H1 (cell line): ENCODE data around the gene GTF3C2. TPM values are rescaled to one million over a fixed set of nuclear protein-coding genes. Genes with fewer than 3 reads are reported as not detected.

Experiments used
- CTCF ChIA-PET: fragments of 300-600 bp; sonication (Branson Sonifier 250); formaldehyde crosslinking; loops from one replicate; lab custom pipeline; 2021; ENCODE audit not compliant: partially characterized antibody; lab: Charles Lee
- POLR2A ChIA-PET: fragments of 300-600 bp; sonication (Branson Sonifier 250); formaldehyde crosslinking; loops from one replicate; lab custom pipeline; 2021; ENCODE audit warnings: inconsistent platforms; ENCODE audit not compliant: partially characterized antibody; lab: Charles Lee
- DNase-seq, 2 experiments: peaks; one replicate each; pipeline versions ENCODE4 v3.0.0 to v3.0.0-alpha.2; 2010 to 2022; ENCODE audit warnings: low spot score in 2 of 2, low read depth in 1 of 2, mixed read lengths in 1 of 2
- FAIRE-seq: peaks from 2 replicates; lab custom pipeline; 2011; peaks lifted over from hg19 to GRCh38; lab: Jason Lieb, UNC
- H2AFZ ChIP-seq: 2 replicates; pipeline ENCODE4 v1.8.1; 2012; ENCODE audit warnings: low read length, inconsistent platforms
- H2AK5ac ChIP-seq: 2 replicates; pipeline ENCODE4 v1.6.1; 2013; ENCODE audit warnings: low read depth, low read length
- H2BK120ac ChIP-seq: replicated peaks from 2 replicates; pipeline ENCODE3; 2013; ENCODE audit warnings: low read depth, low read length, inconsistent platforms
- H2BK12ac ChIP-seq: 2 replicates; pipeline ENCODE4 v1.6.1; 2013; ENCODE audit warnings: low read depth, low read length
- H2BK15ac ChIP-seq: 2 replicates; pipeline ENCODE4 v1.6.1; 2013; ENCODE audit warnings: low read length
- H2BK20ac ChIP-seq: 2 replicates; pipeline ENCODE4 v1.6.1; 2013; ENCODE audit warnings: low read length
- H2BK5ac ChIP-seq: 2 replicates; pipeline ENCODE4 v1.6.1; 2013; ENCODE audit warnings: low read depth, low read length
- H3K14ac ChIP-seq: 2 replicates; pipeline ENCODE4 v1.6.1; 2013; ENCODE audit warnings: inconsistent platforms; ENCODE audit not compliant: insufficient read length
- H3K18ac ChIP-seq: 2 replicates; pipeline ENCODE4 v1.6.1; 2013; ENCODE audit warnings: low read length; ENCODE audit errors: extremely low read depth
- H3K23ac ChIP-seq: 2 replicates; pipeline ENCODE4 v1.6.1; 2013; ENCODE audit warnings: inconsistent platforms; ENCODE audit not compliant: insufficient read length
- H3K23me2 ChIP-seq: 2 replicates; pipeline ENCODE4 v1.6.1; 2013; ENCODE audit warnings: low read depth, low read length
- H3K27ac ChIP-seq: 2 replicates; pipeline ENCODE4 v1.6.1; 2011; ENCODE audit warnings: low read depth, low read length, inconsistent platforms
- H3K27me3 ChIP-seq, 4 experiments: replicated peaks in 1 of 4; 1 replicate in 1 of 4; 2 replicates in 3 of 4; pipeline versions ENCODE4 v1.6.1 to v1.8.1; 2011 to 2013; ENCODE audit warnings: low read length in 3 of 4, mild to moderate bottlenecking in 3 of 4, inconsistent platforms in 2 of 4, mixed read lengths in 2 of 4, moderate library complexity in 1 of 4; ENCODE audit not compliant: control insufficient read depth in 3 of 4, insufficient read depth in 3 of 4; ENCODE audit errors: extremely low read depth in 1 of 4
- H3K36me3 ChIP-seq, 4 experiments: 2 replicates each; pipeline versions ENCODE4 v1.6.1 to v1.8.1; 2011 to 2013; ENCODE audit warnings: mild to moderate bottlenecking in 4 of 4, low read length in 3 of 4, moderate library complexity in 2 of 4, control low read depth in 1 of 4, inconsistent platforms in 1 of 4; ENCODE audit not compliant: insufficient read depth in 4 of 4, control insufficient read depth in 2 of 4
- H3K4ac ChIP-seq: replicated peaks from 2 replicates; pipeline ENCODE3; 2013; ENCODE audit warnings: low read length, low read depth, mixed read lengths, inconsistent platforms; ENCODE audit not compliant: insufficient read length
- H3K4me1 ChIP-seq, 4 experiments: replicated peaks in 1 of 4; 1 replicate in 1 of 4; 2 replicates in 3 of 4; pipeline versions ENCODE4 v1.6.1 to v1.8.1; 2011 to 2013; ENCODE audit warnings: low read length in 3 of 4, inconsistent platforms in 2 of 4, mixed read lengths in 1 of 4; ENCODE audit not compliant: insufficient read depth in 4 of 4, control insufficient read depth in 3 of 4
- H3K4me2 ChIP-seq, 2 experiments: 2 replicates each; pipeline versions ENCODE4 v1.6.1 to v1.8.1; 2011 to 2013; ENCODE audit warnings: low read depth in 2 of 2, low read length in 2 of 2, control low read depth in 1 of 2, inconsistent platforms in 1 of 2, mild to moderate bottlenecking in 1 of 2; ENCODE audit not compliant: insufficient read depth in 1 of 2
- H3K4me3 ChIP-seq, 4 experiments: fragments of 200-600, 300-600 bp in 1 of 4; sonication (generic), shearing (Covaris generic), sonication (Bioruptor Twin) in 1 of 4; 2 replicates each; pipeline versions ENCODE4 v1.5.1 to v1.8.1; 2011 to 2016; ENCODE audit warnings: low read length in 4 of 4, low read depth in 3 of 4, control low read depth in 2 of 4, inconsistent platforms in 2 of 4, mild to moderate bottlenecking in 2 of 4, mixed read lengths in 1 of 4, moderate library complexity in 1 of 4; ENCODE audit not compliant: insufficient read depth in 2 of 4; ENCODE audit errors: extremely low read depth in 1 of 4
- H3K56ac ChIP-seq: replicated peaks from 2 replicates; pipeline ENCODE3; 2013; ENCODE audit warnings: low read depth, mild to moderate bottlenecking, mixed read lengths, low read length, inconsistent platforms; ENCODE audit not compliant: insufficient read length
- H3K79me1 ChIP-seq: 2 replicates; pipeline ENCODE4 v1.6.1; 2013; ENCODE audit warnings: low read depth, low read length, control low read depth
- H3K79me2 ChIP-seq, 2 experiments: 2 replicates each; pipeline versions ENCODE4 v1.6.1 to v1.8.1; 2012 to 2013; ENCODE audit warnings: low read length in 2 of 2, mild to moderate bottlenecking in 2 of 2, inconsistent platforms in 1 of 2; ENCODE audit not compliant: insufficient read depth in 2 of 2, control insufficient read depth in 1 of 2
- H3K9ac ChIP-seq, 4 experiments: replicated peaks in 1 of 4; 1 replicate in 1 of 4; 2 replicates in 3 of 4; pipeline versions ENCODE4 v1.6.1 to v1.8.1; 2011 to 2013; ENCODE audit warnings: low read depth in 3 of 4, low read length in 3 of 4, control low read depth in 2 of 4, mild to moderate bottlenecking in 2 of 4, moderate library complexity in 2 of 4, inconsistent platforms in 1 of 4; ENCODE audit errors: extremely low read depth in 1 of 4
- H3K9me3 ChIP-seq, 2 experiments: 2 replicates each; pipeline versions ENCODE4 v1.6.1 to v1.8.1; 2012 to 2013; ENCODE audit warnings: mild to moderate bottlenecking in 2 of 2, moderate library complexity in 2 of 2, control low read depth in 1 of 2, inconsistent platforms in 1 of 2, low read depth in 1 of 2, low read length in 1 of 2, mixed read lengths in 1 of 2; ENCODE audit not compliant: insufficient read depth in 2 of 2
- H4K20me1 ChIP-seq, 2 experiments: replicated peaks in 1 of 2; 2 replicates each; pipeline versions ENCODE3 to v1.8.1; 2011 to 2013; ENCODE audit warnings: inconsistent platforms in 2 of 2, low read length in 2 of 2, mild to moderate bottlenecking in 1 of 2; ENCODE audit not compliant: insufficient read depth in 2 of 2, control insufficient read depth in 1 of 2
- H4K5ac ChIP-seq: 2 replicates; pipeline ENCODE4 v1.6.1; 2013; ENCODE audit warnings: low read length, low read depth, mixed read lengths, inconsistent platforms; ENCODE audit not compliant: insufficient read length
- H4K8ac ChIP-seq: 2 replicates; pipeline ENCODE4 v1.8.0; 2013; ENCODE audit warnings: mild to moderate bottlenecking, moderate library complexity, low read length, inconsistent platforms; ENCODE audit not compliant: insufficient read depth; ENCODE audit errors: extremely low read depth
- H4K91ac ChIP-seq: replicated peaks from 2 replicates; pipeline ENCODE3; 2013; ENCODE audit warnings: low read length, mixed read lengths, inconsistent platforms; ENCODE audit not compliant: insufficient read length
- GABPA ChIP-seq: IDR thresholded peaks from 2 replicates; pipeline ENCODE4 v1.6.1; 2011; ENCODE audit warnings: mild to moderate bottlenecking, low read length, moderate library complexity, borderline replicate concordance; ENCODE audit not compliant: insufficient read depth
- HDAC2 ChIP-seq, 2 experiments: fragments of 300-600 bp in 1 of 2; sonication (generic) in 1 of 2; IDR thresholded peaks; 2 replicates each; pipeline ENCODE4 v1.6.1; 2011 to 2012; ENCODE audit warnings: low read depth in 2 of 2, low read length in 2 of 2, mild to moderate bottlenecking in 2 of 2, moderate library complexity in 2 of 2, borderline replicate concordance in 1 of 2, inconsistent platforms in 1 of 2
- PHF8 ChIP-seq: fragments of 200-600 bp; sonication (generic); conservative IDR thresholded peaks from 2 replicates; pipeline ENCODE4 v1.7.1; 2012; ENCODE audit warnings: low read depth, mild to moderate bottlenecking, inconsistent platforms, low read length, moderate library complexity
- WGBS, 2 experiments: shearing (Covaris generic) in 1 of 2; methylation state at CpG; one replicate each; pipeline versions ENCODE4 v1.1.6 to v1.1.7; 2013 to 2015; ENCODE audit warnings: low lambda C conversion rate in 2 of 2, mixed read lengths in 2 of 2, inconsistent platforms in 1 of 2, low coverage in 1 of 2, missing lambda C conversion rate in 1 of 2; ENCODE audit not compliant: insufficient replicate concordance in 2 of 2, insufficient coverage in 1 of 2, insufficient read length in 1 of 2; ENCODE audit errors: extremely low coverage in 1 of 2, missing lambda C conversion rate in 1 of 2; 5-methylcytosine and 5-hydroxymethylcytosine counted together
- polyA plus RNA-seq, 7 experiments: library from polyadenylated mRNA; depleted of rRNA in 3 of 7; stranded (reverse) in 5 of 7; unstranded in 2 of 7; fragments of >200 nt in 5 of 7; fragments of 200-250 nt in 2 of 7; gene quantifications; 1 replicate in 5 of 7; 2 replicates in 1 of 7; 4 replicates in 1 of 7; pipeline versions ENCODE4 v1.2.1 to v1.2.3, GENCODE V29; 2011 to 2013; ENCODE audit warnings: missing spikeins in 2 of 7, mixed read lengths in 2 of 7
- total RNA-seq: library from RNA; stranded (reverse); fragmentation: NEBNext Ultra II Directional; extraction: Animal tissue kit (Norgen Biotek cat#: 25700); gene quantifications from 2 replicates; pipeline ENCODE4 v1.2.1, GENCODE V29; 2021

The GTF3C2 gene
- total and polyA plus RNA-seq, 2 of the 8 experiments (the other 6 are each of a cell fraction or from before 2014, with no cell fraction given) = 118 to 127 TPM

- Histone ChIP-seq H3K18ac (no peak overlapping the region), H3K4me3 (peak overlapping the region; percentile 65 to 96 (median 82)), H4K20me1 (peaks cover 4 to 11% of the 10 kb centered on the region in 2 experiments), H3K9me3 (no peaks in the 10 kb centered on the region), H2BK20ac (no peak overlapping the region), H2BK5ac (no peak overlapping the region), H4K8ac (no peak overlapping the region), H4K91ac (peak overlapping the region; percentile 6), H3K27me3 (no peaks in the 10 kb centered on the region), H3K4ac (no peak overlapping the region), H3K27ac (0 out of 2 replicates have a peak overlapping the region, but pooled peaks have one; percentile 85), H3K4me1 (peaks cover 0 to 8% (median 2%) of the 10 kb centered on the region in 4 experiments; a peak in 5 of 7 replicates), H2BK12ac (no peak overlapping the region), H2AK5ac (no peak overlapping the region), H3K56ac (no peak overlapping the region), H3K79me1 (peaks cover 8% of the 10 kb centered on the region; the same call in 1 of the 2 replicates), H3K79me2 (peaks cover 0 to 12% of the 10 kb centered on the region in 2 experiments; a peak in 2 of 4 replicates), H2AFZ (no peak overlapping the region), H3K23me2 (peaks cover 7% of the 10 kb centered on the region), H2BK15ac (no peak overlapping the region), H4K5ac (no peak overlapping the region), H3K36me3 (peaks cover 46 to 70% (median 61%) of the 10 kb centered on the region in 4 experiments), H3K23ac (no peak overlapping the region), H2BK120ac (no peak overlapping the region), H3K4me2 (peak overlapping the region; percentile 88 to 96), H3K9ac (peak overlapping the region in 3 of 4 experiments; percentile 84 to 89 (median 85); a peak in 5 of 7 replicates), H3K14ac (no peak overlapping the region)
- no peak for TF ChIP-seq GABPA
- no peak for TF ChIP-seq HDAC2 (IDR thresholded peaks at IDR 0.05; ENCODE audit: borderline replicate concordance in 1 of 2, low read depth in 2 of 2, low read length in 2 of 2)
- TF ChIP-seq PHF8 = no peak
- ChIA-PET CTCF (interaction anchor here (0.7 to 1.4 kb wide), 8 partner anchors 8 to 67 kb away, joined by 3 to 9 read pairs (median 3); partner anchors contain the start of gene GTF3C2), POLR2A (interaction anchor here (0.7 to 9.5 kb wide), 26 partner anchors 8 to 284 kb away, joined by 3 to 114 read pairs (median 4); partner anchors contain the start of genes CCDC121, EIF2B4, GPN1 and GTF3C2)
- WGBS, 2 experiments = 79% methylated on average over 2 of the region's 2 CpGs; no CpG with 5 or more reads in 1 of the 2 experiments
- DNase-seq (no peak), FAIRE-seq (no peak)
Measured at GRCh38 chr2:27379383-27379835, 22.8 kb upstream of the GTF3C2 start.
